ENCODE data around the gene BIRC7. TPM values are rescaled to one million over a fixed set of nuclear protein-coding genes. Genes with fewer than 3 reads are reported as not detected.

The BIRC7 gene
- total RNA-seq, 1 experiment from 2014 or later, result not detected

DNA sequence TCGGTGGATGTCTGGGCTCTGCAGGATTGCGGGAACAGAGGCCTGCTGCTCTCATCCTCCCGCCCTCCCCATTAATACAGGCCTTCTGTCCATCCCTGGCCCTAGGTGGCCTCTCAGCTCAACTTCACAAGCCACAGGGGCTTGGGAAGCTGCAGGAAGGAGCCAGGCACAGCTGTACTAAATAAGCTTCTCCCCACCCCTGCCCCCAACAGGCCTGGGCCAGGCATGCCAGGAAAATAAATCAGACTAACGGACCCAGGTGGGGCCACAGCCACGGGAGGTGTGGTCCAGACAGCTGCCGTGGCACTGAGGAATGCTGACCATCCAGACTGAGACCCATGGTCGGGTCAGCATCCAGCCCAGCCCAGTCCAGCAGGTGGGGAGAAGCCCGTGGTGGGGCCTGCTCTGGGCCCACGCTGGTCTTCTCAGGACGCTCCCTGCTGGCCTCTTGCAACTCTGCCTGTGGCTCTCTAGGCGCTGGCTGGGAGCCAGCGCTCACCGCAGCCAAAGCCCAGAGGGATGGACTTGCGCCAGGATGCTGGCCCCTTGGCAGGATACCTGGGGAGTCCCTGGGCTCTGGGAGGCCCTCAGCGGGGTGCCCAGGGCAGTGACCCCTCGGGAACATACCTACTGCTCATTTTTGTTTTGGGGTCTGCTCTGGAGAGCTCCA is 11.2 kb upstream of the BIRC7 start:
- peak; percentile 87 for DNase-seq (ENCODE audit: low read depth)

DNA sequence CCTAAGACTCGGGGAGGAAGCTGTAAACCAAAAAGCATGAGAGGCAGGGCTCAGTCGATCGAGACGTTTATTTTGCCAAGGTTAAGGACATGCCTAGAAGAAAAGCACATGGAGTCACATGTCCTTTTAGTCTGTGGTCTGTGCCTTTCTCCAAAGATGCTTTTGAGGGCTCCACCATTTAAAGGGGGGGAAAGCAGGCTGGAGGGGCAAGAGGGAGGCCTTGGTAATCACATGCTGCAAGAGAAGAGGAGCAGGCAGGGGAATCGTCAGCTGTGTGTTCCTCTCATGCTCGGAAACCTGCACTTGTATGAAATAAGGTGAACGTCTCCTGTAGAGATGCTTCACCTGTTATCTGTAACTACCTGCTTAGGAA is 10.6 kb upstream of the BIRC7 start:
- DNase-seq (ENCODE audit: low read depth), result no peak

- DNase-seq (ENCODE audit: low read depth), result peak; percentile 24
Observed at GRCh38 chr20:63226042-63226943, 9.4 kb upstream of the BIRC7 start.

DNA sequence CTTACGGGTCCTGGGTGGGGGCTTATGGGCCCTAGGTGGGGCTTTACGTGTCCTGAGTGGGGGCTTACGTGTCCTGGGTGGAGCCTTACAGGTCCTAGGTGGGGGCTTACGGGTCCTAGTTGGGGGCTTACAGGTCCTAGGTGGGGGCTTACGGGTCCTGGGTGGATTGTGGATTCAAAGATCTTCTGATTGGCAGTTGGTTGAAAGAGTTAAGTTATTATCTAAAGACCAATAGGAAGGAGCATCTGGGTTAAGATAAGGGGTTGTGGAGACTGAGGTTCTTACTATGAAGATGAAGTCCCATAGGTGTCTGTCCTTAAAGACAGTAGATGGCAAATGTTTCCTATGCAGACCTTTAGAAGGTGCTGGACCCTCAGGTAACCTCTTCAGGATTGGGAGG is 8.4 kb upstream of the BIRC7 start:
- DNase-seq (ENCODE audit: low read depth), result no peak

DNA sequence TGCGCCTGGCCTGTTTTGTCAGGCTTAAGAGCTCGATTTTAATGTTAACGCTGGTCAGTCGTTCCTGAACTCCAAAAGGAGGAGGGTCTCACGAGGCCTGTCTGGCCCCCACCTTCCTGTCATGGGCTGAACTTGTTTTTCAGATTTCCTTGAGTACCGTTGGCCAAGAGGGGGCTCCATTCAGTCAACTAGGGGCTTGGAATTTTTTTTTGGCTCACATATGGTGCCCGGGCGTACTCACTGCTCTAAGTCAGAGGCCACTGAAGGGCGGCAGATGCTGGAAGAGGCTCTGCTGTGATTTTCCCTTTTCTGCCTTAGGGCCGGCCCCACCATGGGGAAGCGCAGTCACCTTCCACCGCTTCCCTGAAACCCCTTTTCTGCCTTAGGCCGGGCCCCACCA is 6.9 kb upstream of the BIRC7 start:
- no peak for DNase-seq (ENCODE audit: low read depth)

DNA sequence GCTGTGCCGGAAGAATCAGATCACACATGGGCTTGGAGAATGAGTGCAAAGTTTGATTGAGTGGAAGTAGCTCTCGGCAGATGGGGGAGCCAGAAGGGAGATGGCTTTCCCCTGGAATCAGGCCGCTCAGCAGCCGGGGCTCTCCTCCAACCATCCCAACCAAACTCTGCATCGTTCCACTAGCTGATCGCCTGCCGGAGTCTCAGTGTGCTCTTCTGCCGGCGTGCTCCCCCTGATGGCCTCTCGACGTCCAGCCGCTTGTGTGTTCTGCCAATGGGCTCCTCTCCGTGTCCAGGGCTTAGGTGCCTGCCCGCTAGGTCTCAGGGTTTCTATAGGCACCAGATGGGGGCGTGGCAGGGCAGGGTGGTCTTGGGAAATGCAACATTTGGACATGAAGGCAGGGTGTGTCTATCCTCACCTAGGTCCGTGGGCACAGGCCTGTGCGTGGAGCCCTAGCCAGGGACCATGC is 4.9 kb upstream of the BIRC7 start:
- no peak for DNase-seq (ENCODE audit: low read depth)

- peak; percentile 99 for DNase-seq (ENCODE audit: low read depth)
Observed at GRCh38 chr20:63232235-63233060, 3.3 kb upstream of the BIRC7 start.

- DNase-seq (ENCODE audit: low read depth), result no peak
Observed at GRCh38 chr20:63233061-63233344, 2.7 kb upstream of the BIRC7 start.

- DNase-seq (ENCODE audit: low read depth), result no peak
Observed at GRCh38 chr20:63233924-63234323, 1.8 kb upstream of the BIRC7 start.

DNA sequence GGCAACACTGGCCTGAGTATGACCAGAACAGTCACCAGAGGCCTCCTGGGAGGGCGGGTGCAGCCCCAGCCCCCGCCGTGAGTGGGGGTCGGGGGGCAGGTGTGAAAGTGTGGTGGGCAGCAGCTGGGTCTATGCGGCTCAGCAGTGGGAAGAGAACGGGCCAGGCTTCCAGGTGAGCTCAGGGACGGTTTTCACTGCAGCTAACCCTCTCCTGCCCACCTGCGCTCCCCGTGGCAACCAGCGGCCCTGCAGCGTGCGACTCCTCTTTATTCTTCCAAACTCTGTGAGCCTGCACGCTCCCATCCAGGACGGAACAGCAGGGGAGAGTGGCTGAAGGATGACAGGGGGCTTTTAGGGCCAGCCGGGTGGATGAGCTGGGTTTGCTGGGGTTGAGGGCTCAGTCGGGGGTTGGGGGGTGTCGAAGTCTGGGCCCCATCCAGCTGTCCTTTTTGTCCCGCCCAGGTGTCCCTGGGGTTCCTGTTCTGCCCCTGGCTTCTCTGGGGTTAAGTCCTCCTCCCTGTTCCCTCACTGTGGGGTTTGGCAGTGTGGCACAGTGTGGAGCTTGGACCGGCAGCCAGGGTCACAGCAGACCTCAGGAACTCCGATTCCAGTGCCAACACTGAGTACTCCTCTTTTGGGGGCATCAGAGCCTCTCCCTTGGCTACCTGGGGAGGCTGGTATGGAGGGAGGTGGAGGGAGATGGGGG is 859 bp upstream of the BIRC7 start:
- DNase-seq (ENCODE audit: low read depth), result no peak

DNA sequence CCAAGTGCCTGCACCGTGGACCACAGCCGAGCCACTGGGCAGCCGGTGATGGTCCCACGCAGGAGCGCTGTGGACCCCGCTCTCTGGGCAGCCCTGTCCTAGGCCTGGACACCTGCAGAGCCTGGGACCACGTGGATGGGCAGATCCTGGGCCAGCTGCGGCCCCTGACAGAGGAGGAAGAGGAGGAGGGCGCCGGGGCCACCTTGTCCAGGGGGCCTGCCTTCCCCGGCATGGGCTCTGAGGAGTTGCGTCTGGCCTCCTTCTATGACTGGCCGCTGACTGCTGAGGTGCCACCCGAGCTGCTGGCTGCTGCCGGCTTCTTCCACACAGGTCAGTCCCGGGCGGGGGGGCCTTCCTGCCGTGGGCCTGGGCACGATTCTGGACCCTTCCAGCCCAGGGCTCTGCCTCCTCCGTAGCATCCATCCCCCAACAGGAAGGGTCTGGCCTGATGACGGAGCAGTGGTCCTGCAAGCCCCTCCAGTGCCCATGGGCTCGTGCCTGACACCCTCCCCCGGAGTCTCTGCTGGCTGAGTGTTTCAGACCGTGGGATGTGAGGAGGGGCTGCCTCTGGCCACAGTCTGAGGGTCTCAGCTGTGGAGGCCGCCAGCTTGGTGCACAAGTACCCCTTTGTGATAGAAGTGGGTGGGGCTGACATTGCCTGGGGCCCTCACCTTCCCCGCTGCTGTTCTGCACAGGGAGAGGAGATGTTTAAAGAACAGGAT is 572 bp downstream of the BIRC7 start:
- DNase-seq (ENCODE audit: low read depth), result no peak

DNA sequence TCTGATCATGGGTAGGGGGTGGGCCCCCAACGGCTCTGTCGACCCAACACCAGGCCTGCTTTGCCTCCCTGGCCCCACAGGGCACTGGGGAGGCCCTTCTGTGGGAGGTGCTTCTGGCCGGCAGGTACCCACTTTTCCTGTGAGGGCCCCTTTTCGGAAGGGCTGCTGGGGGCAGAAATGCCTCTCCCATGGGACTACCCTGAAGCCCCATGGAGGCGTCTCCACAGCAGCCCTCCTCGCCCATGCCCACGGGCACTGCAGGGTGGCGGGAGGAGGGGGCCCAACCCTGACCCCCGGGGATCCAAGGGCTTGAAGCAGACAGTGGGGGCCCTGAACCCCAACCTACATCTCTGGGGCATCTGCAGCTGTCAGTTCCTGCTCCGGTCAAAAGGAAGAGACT is 2.3 kb downstream of the BIRC7 start:
- no peak for DNase-seq (ENCODE audit: low read depth)

- DNase-seq (ENCODE audit: low read depth), result no peak
Observed at GRCh38 chr20:63238514-63239125, 2.9 kb downstream of the BIRC7 start.

- no peak for DNase-seq (ENCODE audit: low read depth)
Observed at GRCh38 chr20:63239431-63239830, 3.7 kb downstream of the BIRC7 start.

DNA sequence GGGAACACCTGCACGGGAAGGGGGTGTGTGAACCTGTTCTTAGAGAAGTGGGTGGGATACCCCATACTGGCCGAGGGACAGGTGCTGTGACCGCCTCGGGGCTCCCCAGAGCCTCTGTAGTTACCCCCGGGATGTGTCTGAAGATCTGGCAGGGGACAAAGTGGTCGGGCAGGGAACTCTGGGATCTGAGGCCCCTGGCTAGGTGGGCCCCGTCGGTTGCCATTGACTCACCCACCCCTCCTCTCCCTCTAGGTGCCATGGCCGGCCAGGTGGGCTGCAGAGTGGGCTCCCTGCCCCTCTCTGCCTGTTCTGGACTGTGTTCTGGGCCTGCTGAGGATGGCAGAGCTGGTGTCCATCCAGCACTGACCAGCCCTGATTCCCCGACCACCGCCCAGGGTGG is 4.3 kb downstream of the BIRC7 start:
- DNase-seq (ENCODE audit: low read depth), result no peak

- no peak for DNase-seq (ENCODE audit: low read depth)
Observed at GRCh38 chr20:63241272-63241671, 5.6 kb downstream of the BIRC7 start.

DNA sequence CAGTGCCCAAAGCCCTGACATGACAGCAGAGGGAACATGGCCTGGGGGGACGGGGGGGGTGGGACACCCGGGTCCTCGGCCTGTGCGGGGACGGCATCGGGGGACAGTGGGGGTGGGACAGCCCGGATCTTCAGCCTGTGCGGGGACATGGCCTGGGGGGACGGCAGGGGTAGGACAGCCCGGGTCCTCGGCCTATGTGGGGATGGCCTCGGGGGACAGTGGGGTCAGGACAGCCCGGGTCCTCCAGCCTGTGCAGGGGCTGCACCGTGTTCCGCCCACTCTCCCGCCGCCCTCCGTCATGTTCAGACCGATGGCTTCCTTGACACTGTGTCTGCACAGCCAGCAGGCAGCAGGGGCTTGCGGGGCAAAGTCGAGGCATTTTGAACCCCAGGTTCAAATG is 7.0 kb downstream of the BIRC7 start:
- DNase-seq (ENCODE audit: low read depth), result no peak

DNA sequence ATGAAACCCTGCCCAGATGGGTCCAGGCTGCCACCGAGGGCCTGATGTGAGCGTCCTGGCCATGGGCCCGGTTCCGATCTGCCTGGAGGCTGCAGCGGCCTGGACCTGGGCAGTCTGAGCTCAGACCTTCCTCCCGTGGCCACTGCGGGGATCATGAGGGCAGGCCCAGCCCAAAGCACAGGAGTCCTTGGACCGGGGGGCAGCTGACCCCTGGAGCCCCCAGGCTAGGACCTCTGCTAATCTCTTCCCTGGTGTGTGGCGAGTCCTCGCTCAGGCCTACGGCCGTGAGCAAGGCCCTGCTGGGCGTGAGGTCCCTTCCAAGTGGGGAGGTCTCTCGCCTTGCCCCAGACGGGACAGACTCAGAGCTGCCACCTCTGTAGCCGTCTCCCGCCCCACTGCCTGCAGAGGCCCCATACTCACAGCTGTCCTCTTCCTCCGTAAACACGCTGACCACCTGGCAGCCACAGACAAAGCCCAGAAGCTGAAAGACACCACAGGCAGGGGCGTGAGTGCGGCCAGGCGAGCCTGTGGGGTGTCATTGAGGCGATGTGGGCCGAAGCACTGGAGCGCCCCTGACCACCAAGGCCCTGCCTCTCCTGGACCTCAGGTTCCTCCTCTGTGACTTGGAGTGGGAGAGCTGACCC is 8.0 kb downstream of the BIRC7 start:
- no peak for DNase-seq (ENCODE audit: low read depth)

- DNase-seq (ENCODE audit: low read depth), result no peak
Observed at GRCh38 chr20:63244468-63244867, 8.8 kb downstream of the BIRC7 start.

Measured in M059J (cell line).